GM21576 (cell line): ENCODE results near the gene HCFC1R1.

ENCODE experiments used
- ATAC-seq: cut with Tn5 transposase; IDR thresholded peaks from one replicate; pipeline ENCODE4 v1.9.1; 2021; ENCODE audit warnings: mild to moderate bottlenecking, moderate library complexity; ENCODE audit not compliant: unreplicated experiment

HCFC1R1 gene

GRCh38 chr16:3020604-3021448 is 2.9 kb downstream of the HCFC1R1 start:
- ATAC-seq, result no peak

GRCh38 chr16:3020247-3020603 is 3.5 kb downstream of the HCFC1R1 start, which contains the start of gene TNFRSF12A:
TSS of gene TNFRSF12A (plus strand) at chr16:3020368. CDS start at chr16:3020398, 30 bp downstream.
- no peak for ATAC-seq

- no peak for ATAC-seq
Observed at GRCh38 chr16:3019594-3020246, 4.0 kb downstream of the HCFC1R1 start.

GRCh38 chr16:3017794-3018506 is 5.8 kb downstream of the HCFC1R1 start, which contains the start of gene CLDN6:
TSS of gene CLDN6 (minus strand) at chr16:3018183. CDS start at chr16:3016021, 2,162 bp downstream.
- no peak for ATAC-seq

GRCh38 chr16:3017344-3017743 is 6.4 kb downstream of the HCFC1R1 start:
- no peak for ATAC-seq

- ATAC-seq, result no peak
Observed at GRCh38 chr16:3015865-3016521, 7.7 kb downstream of the HCFC1R1 start.

- ATAC-seq, result no peak
Observed at GRCh38 chr16:3014971-3015370, 8.8 kb downstream of the HCFC1R1 start.

GRCh38 chr16:3013998-3014690 is 9.6 kb downstream of the HCFC1R1 start:
- no peak for ATAC-seq

GRCh38 chr16:3013491-3013951 is 10.2 kb downstream of the HCFC1R1 start:
- no peak for ATAC-seq

- ATAC-seq, result no peak
Observed at GRCh38 chr16:3012828-3013420, 10.8 kb downstream of the HCFC1R1 start, which contains the start of gene CLDN9. TSS of gene CLDN9 (plus strand) at chr16:3012923. CDS start at chr16:3013363, 440 bp downstream.

- ATAC-seq, result no peak
Observed at GRCh38 chr16:3012246-3012645, 11.5 kb downstream of the HCFC1R1 start.

GRCh38 chr16:3010510-3010909 is 13.2 kb downstream of the HCFC1R1 start:
- no peak for ATAC-seq

- ATAC-seq, result no peak
Observed at GRCh38 chr16:3009568-3010390, 14.0 kb downstream of the HCFC1R1 start.

- ATAC-seq, result no peak
Observed at GRCh38 chr16:3008690-3009037, 15.1 kb downstream of the HCFC1R1 start.

GRCh38 chr16:3007957-3008689 is 15.6 kb downstream of the HCFC1R1 start:
- ATAC-seq, result no peak

GRCh38 chr16:3007059-3007956 is 16.4 kb downstream of the HCFC1R1 start:
- no peak for ATAC-seq

GRCh38 chr16:3004781-3005284 is 18.9 kb downstream of the HCFC1R1 start:
- no peak for ATAC-seq
